AG04450 (cell line): ENCODE results near the gene FAM107B. TPM values are rescaled to one million over a fixed set of nuclear protein-coding genes. Genes with fewer than 3 reads are reported as not detected.

Source experiments
- CTCF ChIA-PET: fragments of 300-600, 350-600 bp; formaldehyde crosslinking; extraction: SDS; loops from one replicate; lab custom pipeline; 2022; ENCODE audit warnings: antibody characterized with exemption, inconsistent platforms; lab: Charles Lee
- POLR2A ChIA-PET: fragments of 350-600 bp; formaldehyde crosslinking; extraction: SDS; loops from one replicate; lab custom pipeline; 2021; ENCODE audit warnings: antibody characterized with exemption, inconsistent platforms; lab: Yijun Ruan, JAX
- DNase-seq: peaks from one replicate; pipeline ENCODE4 v3.0.0-alpha.2; 2011; ENCODE audit warnings: low read depth, low spot score
- H3K27ac ChIP-seq: one replicate; pipeline ENCODE4 v1.5.1; 2012; ENCODE audit warnings: low read depth, low read length, control low read depth
- H3K27me3 ChIP-seq: one replicate; pipeline ENCODE4 v1.6.0; 2012; ENCODE audit warnings: low read length; ENCODE audit not compliant: control insufficient read depth, insufficient read depth
- H3K4me3 ChIP-seq: 2 replicates; pipeline ENCODE4 v1.5.1; 2011; ENCODE audit warnings: mild to moderate bottlenecking, low read depth, low read length, control low read depth
- H3K9me3 ChIP-seq: 2 replicates; pipeline ENCODE4 v1.5.1; 2012; ENCODE audit warnings: low read length; ENCODE audit not compliant: control insufficient read depth, insufficient read depth
- polyA plus RNA-seq: library from polyadenylated mRNA; depleted of rRNA; stranded (reverse); fragments of >200 nt; gene quantifications from 2 replicates; pipeline ENCODE4 v1.2.3, GENCODE V29; 2011
- TF ChIP-seq, protein P1 (sequence below): IDR thresholded peaks from 2 replicates; pipeline ENCODE4 v1.5.1; 2011; ENCODE audit warnings: low read depth, low read length, control low read depth, inconsistent platforms

FAM107B gene
- polyA plus RNA-seq, 1 experiment = 41.4 TPM

DNA sequence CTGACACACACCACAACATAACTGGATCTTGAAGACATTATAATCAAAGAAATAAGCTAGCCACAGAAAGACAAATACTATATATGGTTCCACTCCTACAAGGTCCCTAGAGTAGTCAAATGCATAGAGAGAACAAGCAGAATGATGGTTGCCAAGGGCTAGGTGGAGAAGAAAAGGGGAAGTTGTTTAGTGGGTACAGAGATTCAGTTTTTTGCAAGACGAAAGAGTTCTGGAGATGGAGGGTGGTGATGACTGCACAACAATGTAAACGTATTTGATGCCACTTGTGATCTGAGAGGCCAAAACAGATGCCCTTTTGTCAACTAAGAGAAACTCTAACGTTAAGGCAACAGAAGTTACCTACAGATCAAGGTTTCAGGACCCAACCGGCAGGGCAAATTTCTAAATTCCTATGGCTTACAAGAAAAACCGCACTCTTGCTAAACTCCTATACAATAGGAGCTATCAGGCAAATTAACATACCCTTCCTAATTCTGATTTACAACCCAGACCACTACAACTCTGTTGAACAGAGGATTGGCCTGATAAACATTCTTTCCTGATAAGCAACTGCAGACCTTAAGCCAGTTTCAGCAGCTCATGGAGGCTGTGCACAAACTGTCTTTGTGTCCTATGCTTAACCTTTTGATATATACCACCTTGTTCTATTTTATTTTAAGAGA is 69.0 kb downstream of the FAM107B start:
- H3K4me3 ChIP-seq = no peak overlapping the region
- H3K27ac ChIP-seq = no peak overlapping the region
- DNase-seq = no peak
- CTCF ChIA-PET = interaction anchor here (0.6 kb wide), 1 partner anchor 8 kb away, joined by 3 read pairs; no protein-coding TSS in a partner anchor
- H3K27me3 ChIP-seq = no peaks in the 10 kb centered on the region
- TF ChIP-seq, protein P1, sequence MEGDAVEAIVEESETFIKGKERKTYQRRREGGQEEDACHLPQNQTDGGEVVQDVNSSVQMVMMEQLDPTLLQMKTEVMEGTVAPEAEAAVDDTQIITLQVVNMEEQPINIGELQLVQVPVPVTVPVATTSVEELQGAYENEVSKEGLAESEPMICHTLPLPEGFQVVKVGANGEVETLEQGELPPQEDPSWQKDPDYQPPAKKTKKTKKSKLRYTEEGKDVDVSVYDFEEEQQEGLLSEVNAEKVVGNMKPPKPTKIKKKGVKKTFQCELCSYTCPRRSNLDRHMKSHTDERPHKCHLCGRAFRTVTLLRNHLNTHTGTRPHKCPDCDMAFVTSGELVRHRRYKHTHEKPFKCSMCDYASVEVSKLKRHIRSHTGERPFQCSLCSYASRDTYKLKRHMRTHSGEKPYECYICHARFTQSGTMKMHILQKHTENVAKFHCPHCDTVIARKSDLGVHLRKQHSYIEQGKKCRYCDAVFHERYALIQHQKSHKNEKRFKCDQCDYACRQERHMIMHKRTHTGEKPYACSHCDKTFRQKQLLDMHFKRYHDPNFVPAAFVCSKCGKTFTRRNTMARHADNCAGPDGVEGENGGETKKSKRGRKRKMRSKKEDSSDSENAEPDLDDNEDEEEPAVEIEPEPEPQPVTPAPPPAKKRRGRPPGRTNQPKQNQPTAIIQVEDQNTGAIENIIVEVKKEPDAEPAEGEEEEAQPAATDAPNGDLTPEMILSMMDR = no peak
- POLR2A ChIA-PET = no interaction called here
- no peaks in the 10 kb centered on the region for H3K9me3 ChIP-seq

DNA sequence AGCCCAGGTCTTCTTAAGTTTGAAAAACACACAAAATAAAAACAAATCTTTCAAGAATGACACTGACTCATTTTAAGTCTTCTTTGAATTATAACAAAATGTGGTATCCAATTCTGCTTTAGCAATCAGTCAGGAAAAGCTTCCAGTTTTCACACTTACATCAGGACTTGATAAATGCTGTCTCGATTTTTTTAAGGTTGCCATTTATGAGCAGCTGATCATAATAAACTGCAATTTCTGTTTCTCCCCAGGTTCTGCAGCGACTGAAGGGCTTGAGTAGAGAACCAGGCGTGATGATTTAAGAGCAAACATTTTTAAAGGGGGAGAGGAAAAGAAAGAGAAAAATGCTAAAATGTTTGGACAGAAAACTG is 71.1 kb downstream of the FAM107B start:
- H3K27ac ChIP-seq = no peak overlapping the region
- no peak for DNase-seq
- no peak overlapping the region for H3K4me3 ChIP-seq
- TF ChIP-seq, protein P1 = no peak
- H3K27me3 ChIP-seq = no peaks in the 10 kb centered on the region
- no peaks in the 10 kb centered on the region; the same call in 1 of the 2 replicates for H3K9me3 ChIP-seq
- ChIA-PET CTCF (no interaction called here), POLR2A (no interaction called here)

GRCh38 chr10:14701466-14701865 is 73.2 kb downstream of the FAM107B start:
- POLR2A ChIA-PET = no interaction called here
- CTCF ChIA-PET = interaction anchor here (1.1 kb wide), 1 partner anchor 50 kb away, joined by 3 read pairs; no protein-coding TSS in a partner anchor

DNA sequence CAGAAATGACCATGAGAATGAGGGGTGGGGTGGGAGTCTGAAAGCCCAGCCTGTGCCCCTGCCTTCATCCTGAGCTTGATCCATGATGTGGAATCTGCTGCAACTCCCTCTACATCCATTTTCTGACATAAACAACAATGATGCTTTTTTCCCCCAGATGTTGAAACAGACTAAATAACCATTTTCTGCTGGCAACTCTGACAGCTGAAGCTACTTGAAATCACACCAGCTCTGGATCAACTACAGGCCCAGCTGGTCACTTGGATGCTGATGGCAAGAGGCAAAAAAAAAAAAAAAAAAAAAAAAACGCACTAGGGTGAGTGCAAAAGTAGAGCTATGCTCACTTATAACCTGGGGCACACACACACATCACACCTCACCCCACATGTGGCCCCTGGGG is 74.2 kb downstream of the FAM107B start:
- H3K27me3 ChIP-seq = no peaks in the 10 kb centered on the region
- TF ChIP-seq, protein P1 = no peak
- no peak for DNase-seq
- ChIA-PET CTCF (interaction anchor here (0.6 to 1.1 kb wide), 3 partner anchors 51 to 504 kb away, joined by 3 to 6 read pairs (median 3); no protein-coding TSS in a partner anchor), POLR2A (interaction anchor here (0.6 kb wide), 1 partner anchor 49 kb away, joined by 4 read pairs; no protein-coding TSS in a partner anchor)
- H3K4me3 ChIP-seq = no peak overlapping the region
- H3K9me3 ChIP-seq = no peaks in the 10 kb centered on the region; the same call in 1 of the 2 replicates
- H3K27ac ChIP-seq = no peak overlapping the region

More at GRCh38 chr10:14701466-14701865, 73.2 kb downstream of the FAM107B start:
- DNase-seq = no peak
- H3K27ac ChIP-seq = no peak overlapping the region
- H3K9me3 ChIP-seq = no peaks in the 10 kb centered on the region; the same call in 1 of the 2 replicates
- H3K4me3 ChIP-seq = no peak overlapping the region
- H3K27me3 ChIP-seq = no peaks in the 10 kb centered on the region
- TF ChIP-seq, protein P1 = no peak

DNA sequence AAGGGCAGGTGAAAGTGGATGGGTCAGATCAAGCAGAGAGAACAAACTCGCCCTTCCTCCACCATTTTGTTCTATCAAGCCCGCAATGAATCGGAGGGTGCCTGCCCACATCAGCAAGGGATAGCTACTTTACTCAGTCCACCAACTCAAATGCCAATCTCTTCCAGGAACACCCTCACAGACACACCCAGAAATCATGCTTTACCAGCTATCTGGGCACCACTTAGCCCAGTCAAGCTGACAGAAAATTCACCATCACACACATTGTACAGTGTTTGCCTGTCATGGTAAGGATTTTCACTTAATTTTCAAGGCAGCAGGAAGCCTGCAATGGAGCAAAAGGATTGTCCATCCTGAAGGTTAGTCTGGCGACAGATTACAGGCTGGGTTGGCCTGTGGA is 75.2 kb downstream of the FAM107B start:
- Histone ChIP-seq H3K27me3 (no peaks in the 10 kb centered on the region), H3K9me3 (no peaks in the 10 kb centered on the region; the same call in 1 of the 2 replicates), H3K27ac (no peak overlapping the region), H3K4me3 (no peak overlapping the region)
- ChIA-PET CTCF (no interaction called here), POLR2A (no interaction called here)
- no peak for DNase-seq
- TF ChIP-seq, protein P1 = no peak
